H1 (cell line): ENCODE results near the gene EEF1AKMT3. TPM values are rescaled to one million over a fixed set of nuclear protein-coding genes. Genes with fewer than 3 reads are reported as not detected.

Experiments
- ASH2L ChIP-seq: fragments of 200-600, 300-600 bp; sonication (generic); IDR thresholded peaks from one replicate; pipeline ENCODE4 v1.7.1; 2017; ENCODE audit warnings: low read length
- GABPA ChIP-seq: IDR thresholded peaks from 2 replicates; pipeline ENCODE4 v1.6.1; 2011; ENCODE audit warnings: mild to moderate bottlenecking, low read length, moderate library complexity, borderline replicate concordance; ENCODE audit not compliant: insufficient read depth
- GTF2F1 ChIP-seq: IDR thresholded peaks from 2 replicates; pipeline ENCODE4 v1.6.1; 2012; ENCODE audit warnings: low read depth, low read length, improper control_type of control experiment, borderline replicate concordance
- NRF1 ChIP-seq: IDR thresholded peaks from 2 replicates; pipeline ENCODE4 v1.6.1; 2011; ENCODE audit warnings: mild to moderate bottlenecking, low read depth, low read length, improper control_type of control experiment
- POLR2AphosphoS5 ChIP-seq: IDR thresholded peaks from 2 replicates; pipeline ENCODE4 v1.6.1; 2011; ENCODE audit warnings: low read depth, low read length
- SP2 ChIP-seq: IDR thresholded peaks from 2 replicates; pipeline ENCODE4 v1.6.1; 2012; ENCODE audit warnings: mild to moderate bottlenecking, low read length, inconsistent platforms
- TAF1 ChIP-seq: IDR thresholded peaks from 2 replicates; pipeline ENCODE4 v1.6.1; 2011; ENCODE audit warnings: mild to moderate bottlenecking, low read depth, low read length
- polyA plus RNA-seq, 7 experiments: library from polyadenylated mRNA; depleted of rRNA in 3 of 7; stranded (reverse) in 5 of 7; unstranded in 2 of 7; fragments of >200 nt in 5 of 7; fragments of 200-250 nt in 2 of 7; gene quantifications; 1 replicate in 5 of 7; 2 replicates in 1 of 7; 4 replicates in 1 of 7; pipeline versions ENCODE4 v1.2.1 to v1.2.3, GENCODE V29; 2011 to 2013; ENCODE audit warnings: missing spikeins in 2 of 7, mixed read lengths in 2 of 7
- total RNA-seq: library from RNA; stranded (reverse); fragmentation: NEBNext Ultra II Directional; extraction: Animal tissue kit (Norgen Biotek cat#: 25700); gene quantifications from 2 replicates; pipeline ENCODE4 v1.2.1, GENCODE V29; 2021

EEF1AKMT3 gene
- total and polyA plus RNA-seq, 2 of the 8 experiments (the other 6 are each of a cell fraction or from before 2014, with no cell fraction given): 3.1 to 4.4 TPM

DNA sequence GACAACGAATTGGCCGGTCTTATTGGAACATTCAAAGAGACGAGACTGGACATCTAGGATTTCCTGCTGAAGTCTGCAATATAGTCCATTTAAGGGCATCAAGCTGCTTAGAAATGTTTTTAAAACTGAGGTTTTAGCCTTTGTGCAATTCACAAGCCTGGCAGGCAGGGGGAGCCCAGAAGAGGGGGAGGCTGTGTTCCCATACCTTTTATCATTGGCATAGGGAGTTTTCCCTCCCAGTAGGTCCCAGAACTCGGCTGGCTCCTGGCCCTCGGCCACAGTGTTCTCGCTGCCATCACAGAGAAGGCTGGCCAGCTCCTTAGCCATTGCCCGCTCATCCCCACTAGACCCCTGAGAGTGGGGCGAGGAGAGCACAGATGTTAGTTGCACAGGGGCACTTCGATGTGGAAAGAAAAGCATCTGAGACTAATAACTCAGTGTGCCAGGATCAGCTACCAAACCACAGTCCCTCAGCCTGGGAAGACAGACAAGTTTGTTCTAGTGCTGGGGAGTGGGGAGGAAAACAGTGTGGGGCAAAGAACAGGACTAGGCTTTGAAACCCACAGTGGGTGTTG lies 31.0 kb downstream of the EEF1AKMT3 start (continued):
- TF ChIP-seq GABPA (no peak), GTF2F1 (no peak), POLR2AphosphoS5 (no peak), ASH2L (peak; percentile 23), NRF1 (no peak), TAF1 (no peak; the same call in 1 of the 2 replicates), SP2 (no peak)
